ENCODE data around the gene FADS1.
A peak's percentile ranks its signal among the peaks of the same experiment; 100 is the strongest.

Gene FADS1

DNA sequence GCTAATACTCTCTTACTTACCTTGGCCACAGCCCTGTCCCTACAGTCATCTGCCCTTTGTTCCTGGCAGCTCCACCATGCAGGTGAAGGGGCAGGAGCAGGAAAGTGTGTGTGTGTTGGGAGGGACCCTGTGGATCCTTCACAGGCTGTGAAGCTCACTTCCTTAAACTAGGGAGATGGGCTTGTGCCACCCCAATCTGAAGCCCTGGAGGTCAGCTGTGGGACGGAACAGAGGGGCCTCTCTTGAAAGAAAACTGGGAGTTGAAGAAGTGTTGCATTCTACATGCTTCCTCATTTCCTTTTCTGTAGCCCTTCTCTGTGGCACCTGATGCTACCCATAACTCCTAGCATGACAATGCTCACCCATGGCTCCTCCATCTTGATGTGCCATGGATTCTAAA, 11.7 kb downstream of the FADS1 start:
- in situ Hi-C loops (cut with HindIII; ENCODE audit: low sequenced_read_pairs): no loop called here
- DNase-seq (ENCODE audit: low read depth): no peak
- TF ChIP-seq, protein P1, sequence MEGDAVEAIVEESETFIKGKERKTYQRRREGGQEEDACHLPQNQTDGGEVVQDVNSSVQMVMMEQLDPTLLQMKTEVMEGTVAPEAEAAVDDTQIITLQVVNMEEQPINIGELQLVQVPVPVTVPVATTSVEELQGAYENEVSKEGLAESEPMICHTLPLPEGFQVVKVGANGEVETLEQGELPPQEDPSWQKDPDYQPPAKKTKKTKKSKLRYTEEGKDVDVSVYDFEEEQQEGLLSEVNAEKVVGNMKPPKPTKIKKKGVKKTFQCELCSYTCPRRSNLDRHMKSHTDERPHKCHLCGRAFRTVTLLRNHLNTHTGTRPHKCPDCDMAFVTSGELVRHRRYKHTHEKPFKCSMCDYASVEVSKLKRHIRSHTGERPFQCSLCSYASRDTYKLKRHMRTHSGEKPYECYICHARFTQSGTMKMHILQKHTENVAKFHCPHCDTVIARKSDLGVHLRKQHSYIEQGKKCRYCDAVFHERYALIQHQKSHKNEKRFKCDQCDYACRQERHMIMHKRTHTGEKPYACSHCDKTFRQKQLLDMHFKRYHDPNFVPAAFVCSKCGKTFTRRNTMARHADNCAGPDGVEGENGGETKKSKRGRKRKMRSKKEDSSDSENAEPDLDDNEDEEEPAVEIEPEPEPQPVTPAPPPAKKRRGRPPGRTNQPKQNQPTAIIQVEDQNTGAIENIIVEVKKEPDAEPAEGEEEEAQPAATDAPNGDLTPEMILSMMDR (IDR thresholded peaks at IDR 0.05; ENCODE audit: low read depth, low read length, missing control alignments): no peak
- H3K4me3 ChIP-seq (ENCODE audit: low read depth, low read length): no peak overlapping the region

DNA sequence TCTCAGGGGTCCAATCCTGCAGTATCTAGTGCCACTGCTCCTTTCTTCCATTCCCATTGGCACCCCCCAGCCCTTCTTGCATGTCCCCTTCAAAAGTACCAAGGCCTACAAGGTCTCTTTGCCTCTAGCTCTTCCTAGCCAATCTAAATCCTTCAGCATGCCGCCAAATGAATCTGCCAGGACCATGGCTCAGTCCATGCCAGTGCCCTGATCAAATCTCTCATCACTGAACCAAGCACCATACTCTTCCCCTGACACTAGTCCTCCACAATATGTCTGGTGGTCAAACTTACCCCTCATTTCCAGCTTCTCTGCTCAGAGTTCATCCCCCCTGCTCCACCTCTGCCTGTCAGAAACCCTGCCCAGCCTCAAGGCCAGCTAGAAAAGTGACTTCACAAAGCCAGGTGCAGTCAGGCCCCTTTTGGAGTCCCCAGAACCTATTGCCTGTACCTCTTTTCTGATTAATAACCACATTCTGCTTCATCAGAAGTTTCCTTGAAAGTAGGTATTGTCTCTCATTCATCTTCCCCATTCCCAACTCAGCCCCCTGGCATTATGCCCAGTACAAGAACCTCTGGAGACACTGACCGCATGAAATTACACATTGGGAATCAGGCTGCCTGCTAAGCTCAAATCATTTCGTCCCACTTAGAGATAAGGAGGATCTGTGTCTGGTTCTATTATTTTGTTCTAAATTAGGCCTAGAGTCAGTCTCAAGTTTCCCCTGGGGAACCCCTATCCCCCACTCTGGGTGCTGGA, 12.7 kb downstream of the FADS1 start:
- no peak for DNase-seq (ENCODE audit: low read depth)
- no peak overlapping the region for H3K4me3 ChIP-seq (ENCODE audit: low read depth, low read length)
- in situ Hi-C loops (cut with HindIII; ENCODE audit: low sequenced_read_pairs): no loop called here
- TF ChIP-seq, protein P1 (IDR thresholded peaks at IDR 0.05; ENCODE audit: low read depth, low read length, missing control alignments): no peak

DNA sequence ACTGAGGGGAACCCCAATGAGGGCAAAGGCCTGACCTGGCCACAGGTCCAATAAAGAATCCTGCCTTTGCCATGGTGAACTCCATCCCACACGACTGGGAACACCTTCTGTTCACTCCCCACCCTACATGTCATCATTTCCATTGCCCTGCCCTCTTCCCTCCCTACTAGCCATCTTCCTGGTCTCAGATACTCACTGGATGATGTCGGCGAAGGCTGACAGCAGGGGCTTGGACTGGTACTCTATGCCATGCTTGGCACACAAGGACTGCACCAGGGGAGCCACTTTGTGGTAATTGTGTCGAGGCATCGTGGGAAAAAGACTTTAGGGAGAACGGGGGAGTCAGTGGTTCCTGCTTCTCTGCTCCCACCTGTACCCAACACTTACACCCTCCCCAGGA, 14.2 kb downstream of the FADS1 start:
- DNase-seq (ENCODE audit: low read depth): no peak
- in situ Hi-C loops (cut with HindIII; ENCODE audit: low sequenced_read_pairs): no loop called here
- H3K4me3 ChIP-seq (ENCODE audit: low read depth, low read length): no peak overlapping the region
- TF ChIP-seq, protein P1 (IDR thresholded peaks at IDR 0.05; ENCODE audit: low read depth, low read length, missing control alignments): no peak

DNA sequence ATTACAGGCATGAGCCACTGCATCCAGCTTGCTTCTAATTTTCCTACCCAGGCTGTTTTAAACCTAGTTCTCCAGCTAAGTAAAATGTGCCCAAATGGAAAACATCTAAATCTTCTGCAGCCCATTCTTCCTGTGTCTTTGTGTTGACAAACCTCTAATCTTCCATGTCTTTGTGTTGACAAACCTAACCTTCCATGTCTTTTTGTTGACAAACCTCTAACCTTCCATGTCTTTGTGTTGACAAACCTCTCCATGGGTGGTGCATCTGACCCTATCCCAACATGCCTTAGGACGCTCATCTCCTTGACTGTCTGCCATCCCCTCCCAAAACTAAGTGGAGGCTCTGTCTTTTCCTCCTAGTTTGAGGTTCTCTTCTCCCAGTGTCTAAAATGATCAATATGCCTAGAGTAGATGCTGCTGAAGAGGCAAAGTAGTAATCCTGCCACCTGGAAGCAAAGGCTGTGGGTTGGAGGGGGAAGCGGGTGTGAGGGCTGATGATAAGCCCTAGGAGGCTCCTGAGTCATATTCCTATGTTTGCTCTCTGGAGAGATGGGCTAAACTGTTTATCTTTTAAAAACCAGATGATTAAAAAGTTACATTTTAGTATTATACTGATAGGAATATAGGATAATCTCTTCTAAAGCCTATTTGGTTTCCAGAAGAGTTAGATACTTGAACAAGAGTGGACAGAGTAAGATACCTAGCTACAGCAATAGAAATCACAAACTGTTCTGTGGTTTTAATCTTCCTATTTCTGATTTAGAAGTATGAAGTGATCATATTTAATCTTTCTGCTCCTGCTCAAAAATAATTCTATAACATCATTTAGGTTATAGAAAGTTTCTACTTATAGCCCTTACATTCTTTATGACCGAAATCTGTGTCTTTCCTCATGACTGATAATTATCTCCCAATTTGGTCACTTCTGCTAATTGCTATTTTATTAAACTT, 16.2 kb downstream of the FADS1 start:
- TF ChIP-seq, protein P1 (IDR thresholded peaks at IDR 0.05; ENCODE audit: low read depth, low read length, missing control alignments): no peak
- no peak for DNase-seq (ENCODE audit: low read depth)
- H3K4me3 ChIP-seq (ENCODE audit: low read depth, low read length): no peak overlapping the region
- in situ Hi-C loops (cut with HindIII; ENCODE audit: low sequenced_read_pairs): no loop called here

DNA sequence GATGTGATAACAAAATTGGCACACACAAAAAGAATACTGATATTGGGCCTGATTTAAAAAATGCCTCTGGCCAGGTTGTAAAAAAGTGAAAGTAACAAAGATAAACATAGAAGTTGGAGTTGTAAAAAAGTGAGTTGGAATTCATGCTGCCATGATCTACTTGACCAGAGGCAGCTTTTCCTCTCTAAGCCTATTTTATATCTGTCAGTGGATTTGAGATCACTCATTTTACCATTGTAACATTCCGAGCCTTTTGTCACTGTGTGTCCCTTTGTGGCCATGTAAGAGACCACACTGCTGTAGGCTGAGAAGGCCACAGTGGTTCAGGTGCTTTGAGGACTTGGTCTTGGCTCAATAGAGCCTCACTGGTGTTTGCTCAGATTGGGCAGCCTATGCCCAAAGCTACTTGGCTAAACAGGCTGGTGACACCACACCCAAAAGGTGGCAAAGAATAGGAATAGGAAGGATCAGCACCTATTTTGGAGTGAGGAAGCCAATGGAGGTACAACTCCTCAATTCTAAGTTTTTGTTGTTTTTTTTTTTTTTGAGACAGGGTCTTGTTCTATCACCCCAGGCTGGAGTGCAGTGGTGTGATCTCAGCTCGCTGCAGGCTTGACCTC, 17.0 kb downstream of the FADS1 start:
- in situ Hi-C loops (cut with HindIII; ENCODE audit: low sequenced_read_pairs): no loop called here
- TF ChIP-seq, protein P1 (IDR thresholded peaks at IDR 0.05; ENCODE audit: low read depth, low read length, missing control alignments): no peak
- DNase-seq (ENCODE audit: low read depth): no peak
- H3K4me3 ChIP-seq (ENCODE audit: low read depth, low read length): no peak overlapping the region

DNA sequence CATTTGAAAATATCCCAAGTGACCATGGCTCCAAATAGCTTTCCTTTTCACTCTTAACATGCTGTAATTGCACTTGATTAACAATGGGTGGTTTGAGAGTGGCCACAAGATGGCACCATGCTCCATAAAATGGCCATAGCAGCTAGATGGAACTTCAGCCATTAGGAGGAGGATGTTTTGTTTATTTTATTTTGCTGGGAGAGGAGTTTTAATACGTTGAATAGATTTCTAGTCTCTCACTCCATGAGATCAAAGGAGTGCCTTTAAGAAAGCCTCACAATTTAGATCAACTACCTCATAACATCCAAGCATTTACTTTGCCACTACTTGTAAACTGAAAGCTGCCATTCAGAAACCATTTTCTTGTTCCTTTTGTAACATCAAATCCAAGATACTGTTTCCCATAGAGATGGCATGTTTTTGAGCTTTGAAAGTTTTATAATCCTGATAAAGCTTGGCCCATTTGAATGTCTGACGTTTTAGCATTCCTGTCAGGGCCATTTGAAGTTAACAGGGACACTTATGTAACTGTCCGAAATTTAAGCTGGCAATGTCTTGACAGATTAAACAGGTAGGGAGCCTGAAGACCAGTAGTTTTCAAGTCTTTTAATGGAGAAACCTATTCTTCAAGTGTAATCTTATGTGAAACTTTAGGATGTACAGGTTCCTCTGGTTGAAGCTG, 19.4 kb downstream of the FADS1 start:
- in situ Hi-C loops (cut with HindIII; ENCODE audit: low sequenced_read_pairs): no loop called here
- peak; percentile 86 for DNase-seq (ENCODE audit: low read depth)
- TF ChIP-seq, protein P1 (IDR thresholded peaks at IDR 0.05; ENCODE audit: low read depth, low read length, missing control alignments): peak; percentile 79
- no peak overlapping the region for H3K4me3 ChIP-seq (ENCODE audit: low read depth, low read length)
